Endothelial cell of umbilical vein (primary cell): ENCODE measurements around the gene CHM. TPM values are rescaled to one million over a fixed set of nuclear protein-coding genes. Genes with fewer than 3 reads are reported as not detected.

Source experiments
- BruUV-seq: library from RNA; stranded (reverse); fragments of 400-500 nt; replicated peaks from 2 replicates; lab custom pipeline; 2021; lab: Mats Ljungman, UMichigan
- CTCF ChIA-PET: fragments of 300-600, 350-600 bp; sonication (Branson Sonifier 250); formaldehyde crosslinking; loops from one replicate; lab custom pipeline; 2021; ENCODE audit warnings: antibody characterized with exemption, inconsistent platforms; lab: Charles Lee
- POLR2A ChIA-PET: fragments of 300-600, 350-600 bp; sonication (Branson Sonifier 250); formaldehyde crosslinking; loops from one replicate; lab custom pipeline; 2021; ENCODE audit warnings: antibody characterized with exemption, inconsistent platforms; lab: Charles Lee
- DNase-seq: peaks from one replicate; pipeline ENCODE4 v3.0.0-alpha.2; 2011; ENCODE audit warnings: low read depth, low spot score
- FAIRE-seq: peaks from 2 replicates; lab custom pipeline; 2011; peaks lifted over from hg19 to GRCh38; lab: Jason Lieb, UNC
- H2AFZ ChIP-seq: 2 replicates; pipeline ENCODE4 v1.6.0; 2012; ENCODE audit warnings: low read depth, low read length, control low read depth, inconsistent platforms
- H3K27ac ChIP-seq: 2 replicates; pipeline ENCODE4 v1.5.1; 2011; ENCODE audit warnings: low read depth, mild to moderate bottlenecking, control low read depth, low read length, moderate library complexity; ENCODE audit not compliant: insufficient read depth
- H3K27me3 ChIP-seq, 2 experiments: 2 replicates each; pipeline versions ENCODE4 v1.6.0 to v1.6.1; 2011; ENCODE audit warnings: low read length in 2 of 2, mixed read lengths in 1 of 2; ENCODE audit not compliant: control insufficient read depth in 2 of 2, insufficient read depth in 2 of 2
- H3K36me3 ChIP-seq, 2 experiments: 2 replicates in 1 of 2; 3 replicates in 1 of 2; pipeline ENCODE4 v1.5.1; 2011; ENCODE audit warnings: low read length in 2 of 2, mild to moderate bottlenecking in 1 of 2, moderate library complexity in 1 of 2; ENCODE audit not compliant: control insufficient read depth in 2 of 2, insufficient read depth in 2 of 2; ENCODE audit errors: extremely low read depth in 1 of 2
- H3K4me1 ChIP-seq: 3 replicates; pipeline ENCODE4 v1.5.1; 2011; ENCODE audit warnings: mild to moderate bottlenecking, low read length; ENCODE audit not compliant: control insufficient read depth, insufficient read depth; ENCODE audit errors: extremely low read depth
- H3K4me2 ChIP-seq: 2 replicates; pipeline ENCODE4 v1.6.1; 2011; ENCODE audit warnings: low read length, control low read depth, mixed read lengths; ENCODE audit not compliant: insufficient read depth
- H3K4me3 ChIP-seq, 3 experiments: fragments of 200-600 bp in 1 of 3; sonication (generic), shearing (Covaris generic) in 1 of 3; replicated peaks in 1 of 3; 2 replicates each; pipeline ENCODE4 v1.5.1; 2011 to 2016; ENCODE audit warnings: control low read depth in 3 of 3, low read length in 3 of 3, mild to moderate bottlenecking in 2 of 3, inconsistent platforms in 1 of 3, low read depth in 1 of 3, moderate library complexity in 1 of 3; ENCODE audit not compliant: insufficient read depth in 1 of 3
- H3K79me2 ChIP-seq: 2 replicates; pipeline ENCODE4 v1.6.0; 2012; ENCODE audit warnings: low read length, inconsistent platforms; ENCODE audit not compliant: control insufficient read depth, insufficient read depth
- H3K9ac ChIP-seq: replicated peaks from 2 replicates; pipeline ENCODE3; 2011; ENCODE audit warnings: low read length, control low read depth; ENCODE audit not compliant: insufficient read depth; ENCODE audit errors: extremely low read depth
- H3K9me1 ChIP-seq: replicated peaks from 3 replicates; pipeline ENCODE4 v1.6.0; 2011; ENCODE audit warnings: mild to moderate bottlenecking, low read length; ENCODE audit not compliant: control insufficient read depth, insufficient read depth; ENCODE audit errors: extremely low read depth
- H3K9me3 ChIP-seq: replicated peaks from 2 replicates; pipeline ENCODE4 v1.5.1; 2012; ENCODE audit warnings: low read length, inconsistent platforms; ENCODE audit not compliant: control insufficient read depth, insufficient read depth
- H4K20me1 ChIP-seq: replicated peaks from 2 replicates; pipeline ENCODE3; 2011; ENCODE audit warnings: mild to moderate bottlenecking, low read length; ENCODE audit not compliant: control insufficient read depth, insufficient read depth; ENCODE audit errors: extremely low read depth
- EZH2 ChIP-seq: IDR thresholded peaks from 2 replicates; pipeline ENCODE4 v1.6.1; 2012; ENCODE audit warnings: borderline replicate concordance, low read depth, mild to moderate bottlenecking, moderate library complexity, low read length, inconsistent platforms; ENCODE audit not compliant: severe bottlenecking
- FOS ChIP-seq: IDR thresholded peaks from 2 replicates; pipeline ENCODE4 v1.6.1; 2011; ENCODE audit warnings: mild to moderate bottlenecking, low read length, moderate library complexity, borderline replicate concordance; ENCODE audit not compliant: insufficient read depth
- GATA2 ChIP-seq: IDR thresholded peaks from 2 replicates; pipeline ENCODE4 v1.7.0; 2011; ENCODE audit warnings: low read depth, mild to moderate bottlenecking, moderate library complexity, mixed read lengths, low read length; ENCODE audit not compliant: insufficient read length, insufficient read depth
- JUN ChIP-seq: IDR thresholded peaks from 2 replicates; pipeline ENCODE4 v1.6.1; 2011; ENCODE audit warnings: borderline replicate concordance, low read depth; ENCODE audit not compliant: insufficient read length, insufficient read depth
- MYC ChIP-seq: IDR thresholded peaks from one replicate; pipeline ENCODE4 v1.6.1; 2011; ENCODE audit warnings: mild to moderate bottlenecking, low read depth, low read length
- POLR2A ChIP-seq: IDR thresholded peaks from 2 replicates; pipeline ENCODE4 v1.6.1; 2012; ENCODE audit warnings: low read depth, mild to moderate bottlenecking, control low read depth, low read length
- POLR2AphosphoS5 ChIP-seq: IDR thresholded peaks from 2 replicates; pipeline ENCODE4 v1.6.1; 2012; ENCODE audit warnings: low read depth, mild to moderate bottlenecking, control low read depth, low read length, moderate library complexity; ENCODE audit not compliant: insufficient read depth
- dilution Hi-C: fragments of 300-500 bp; cut with MboI; formaldehyde crosslinking; loops from one replicate; pipeline ENCODE4 v1.15.0; 2019; ENCODE audit warnings: low sequenced_read_pairs; ENCODE audit not compliant: extremely low pct_ligation_motif_present
- intact Hi-C: fragments of 100-400 bp; cut with micrococcal nuclease; formaldehyde crosslinking; loops from one replicate; pipeline ENCODE4 v1.10.0; 2022
- polyA plus RNA-seq, 4 experiments: library from polyadenylated mRNA; depleted of rRNA in 3 of 4; stranded (reverse) in 3 of 4; unstranded in 1 of 4; fragments of >200 nt; gene quantifications; 2 replicates each; pipeline versions ENCODE4 v1.2.1 to v1.2.3, GENCODE V29; 2011 to 2012; ENCODE audit warnings: missing spikeins in 1 of 4
- total RNA-seq: library from RNA; stranded (reverse); gene quantifications from 2 replicates; pipeline ENCODE4 v1.2.3, GENCODE V29; 2021
- TF ChIP-seq, protein P1 (sequence below): IDR thresholded peaks from 2 replicates; pipeline ENCODE4 v1.6.1; 2011; ENCODE audit not compliant: insufficient read depth, insufficient read length
- TF ChIP-seq, protein P2 (sequence below), 2 donors: IDR thresholded peaks; 1 replicate in 1 of 2; 2 replicates in 1 of 2; pipeline ENCODE4 v1.5.1; 2011; ENCODE audit warnings: low read length in 2 of 2, mild to moderate bottlenecking in 2 of 2, moderate library complexity in 2 of 2, control low read depth in 1 of 2, inconsistent platforms in 1 of 2, low read depth in 1 of 2; ENCODE audit not compliant: insufficient read depth in 1 of 2; ENCODE audit errors: extremely low read depth in 1 of 2

The CHM gene
- total and polyA plus RNA-seq, 2 donors (not counting 3 experiments of a cell fraction or from before 2014, with no cell fraction given), result 10.5 to 18.4 TPM

DNA sequence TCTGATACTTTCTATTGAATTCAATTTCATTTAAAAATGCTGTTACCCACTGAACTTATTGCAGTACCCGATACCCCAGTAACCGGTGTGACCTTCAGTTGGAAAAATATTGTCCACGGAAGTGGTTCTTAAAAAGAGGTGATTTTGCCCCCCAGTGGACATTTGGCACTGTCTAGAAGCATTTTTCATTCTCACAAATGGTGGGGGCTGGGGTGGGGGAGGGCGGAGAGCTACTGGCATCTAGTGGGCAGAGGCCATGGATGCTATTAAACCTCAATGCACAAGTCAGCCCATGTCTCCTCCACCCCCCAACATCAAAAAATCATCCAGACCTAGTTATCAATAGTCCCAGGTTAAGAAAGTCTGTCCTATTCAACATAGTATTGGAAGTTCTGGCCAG is 19.6 kb upstream of the CHM start:
- dilution Hi-C loops (no loop called here), intact Hi-C loops (no loop called here)
- Histone ChIP-seq H3K36me3 (no peaks in the 10 kb centered on the region), H3K27ac (no peak overlapping the region), H3K9me3 (no peaks in the 10 kb centered on the region), H3K9ac (no peak overlapping the region), H3K4me1 (no peaks in the 10 kb centered on the region), H3K9me1 (no peaks in the 10 kb centered on the region), H3K4me2 (no peak overlapping the region), H3K4me3 (no peak overlapping the region), H2AFZ (no peak overlapping the region), H4K20me1 (no peaks in the 10 kb centered on the region), H3K79me2 (no peaks in the 10 kb centered on the region), H3K27me3 (no peaks in the 10 kb centered on the region)
- no TSS peak for BruUV-seq
- ChIA-PET CTCF (no interaction called here), POLR2A (no interaction called here)
- TF ChIP-seq, protein P1, sequence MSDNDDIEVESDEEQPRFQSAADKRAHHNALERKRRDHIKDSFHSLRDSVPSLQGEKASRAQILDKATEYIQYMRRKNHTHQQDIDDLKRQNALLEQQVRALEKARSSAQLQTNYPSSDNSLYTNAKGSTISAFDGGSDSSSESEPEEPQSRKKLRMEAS, result no peak
- TF ChIP-seq FOS (no peak), JUN (no peak), POLR2A (no peak), POLR2AphosphoS5 (no peak), EZH2 (no peak), MYC (no peak), GATA2 (no peak)
- TF ChIP-seq, protein P2, sequence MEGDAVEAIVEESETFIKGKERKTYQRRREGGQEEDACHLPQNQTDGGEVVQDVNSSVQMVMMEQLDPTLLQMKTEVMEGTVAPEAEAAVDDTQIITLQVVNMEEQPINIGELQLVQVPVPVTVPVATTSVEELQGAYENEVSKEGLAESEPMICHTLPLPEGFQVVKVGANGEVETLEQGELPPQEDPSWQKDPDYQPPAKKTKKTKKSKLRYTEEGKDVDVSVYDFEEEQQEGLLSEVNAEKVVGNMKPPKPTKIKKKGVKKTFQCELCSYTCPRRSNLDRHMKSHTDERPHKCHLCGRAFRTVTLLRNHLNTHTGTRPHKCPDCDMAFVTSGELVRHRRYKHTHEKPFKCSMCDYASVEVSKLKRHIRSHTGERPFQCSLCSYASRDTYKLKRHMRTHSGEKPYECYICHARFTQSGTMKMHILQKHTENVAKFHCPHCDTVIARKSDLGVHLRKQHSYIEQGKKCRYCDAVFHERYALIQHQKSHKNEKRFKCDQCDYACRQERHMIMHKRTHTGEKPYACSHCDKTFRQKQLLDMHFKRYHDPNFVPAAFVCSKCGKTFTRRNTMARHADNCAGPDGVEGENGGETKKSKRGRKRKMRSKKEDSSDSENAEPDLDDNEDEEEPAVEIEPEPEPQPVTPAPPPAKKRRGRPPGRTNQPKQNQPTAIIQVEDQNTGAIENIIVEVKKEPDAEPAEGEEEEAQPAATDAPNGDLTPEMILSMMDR (IDR thresholded peaks at IDR 0.05; ENCODE audit: extremely low read depth in 1 of 2, insufficient read depth in 1 of 2, low read depth in 1 of 2, low read length in 2 of 2), result no peak
- no peak for FAIRE-seq
- no peak for DNase-seq
